NCI-H1105 (cell line): ENCODE measurements around the gene TSPY4.
"Not testable (repeated sequence)": the region's sequence is repeated elsewhere in the genome, so short reads cannot be mapped to it uniquely, and the experiment has no call there.

ENCODE experiments used
- DNase-seq: peaks from one replicate; lab custom pipeline; 2025; lab: John Stamatoyannopoulos, UW

The TSPY4 gene, protein sequence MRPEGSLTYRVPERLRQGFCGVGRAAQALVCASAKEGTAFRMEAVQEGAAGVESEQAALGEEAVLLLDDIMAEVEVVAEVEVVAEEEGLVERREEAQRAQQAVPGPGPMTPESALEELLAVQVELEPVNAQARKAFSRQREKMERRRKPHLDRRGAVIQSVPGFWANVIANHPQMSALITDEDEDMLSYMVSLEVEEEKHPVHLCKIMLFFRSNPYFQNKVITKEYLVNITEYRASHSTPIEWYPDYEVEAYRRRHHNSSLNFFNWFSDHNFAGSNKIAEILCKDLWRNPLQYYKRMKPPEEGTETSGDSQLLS

DNA sequence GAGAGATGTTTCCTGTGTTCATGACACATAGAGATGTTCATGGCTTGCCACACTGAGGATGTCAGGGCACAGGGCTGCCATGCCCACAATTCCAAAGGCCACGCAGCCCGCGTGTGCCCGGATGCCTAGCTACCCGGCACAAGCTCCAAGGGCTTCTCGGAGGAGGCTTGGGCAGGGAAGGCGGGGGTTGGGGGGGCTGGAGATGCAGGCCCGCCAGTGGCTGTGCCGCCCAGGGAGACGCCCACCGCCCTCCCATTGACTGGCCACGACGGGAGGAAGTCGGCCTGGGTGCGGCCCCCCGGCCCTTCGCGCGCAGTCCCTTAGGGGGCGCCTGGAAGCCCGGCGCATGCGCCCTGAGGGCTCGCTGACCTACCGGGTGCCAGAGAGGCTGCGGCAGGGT lies at the start of gene TSPY4:
Gene TSPY4, plus strand, starts transcription at position 301 of the 400 bp plus-strand sequence. Its CDS starts 46 bp downstream, at position 347.
- DNase-seq = not testable (repeated sequence)

DNA sequence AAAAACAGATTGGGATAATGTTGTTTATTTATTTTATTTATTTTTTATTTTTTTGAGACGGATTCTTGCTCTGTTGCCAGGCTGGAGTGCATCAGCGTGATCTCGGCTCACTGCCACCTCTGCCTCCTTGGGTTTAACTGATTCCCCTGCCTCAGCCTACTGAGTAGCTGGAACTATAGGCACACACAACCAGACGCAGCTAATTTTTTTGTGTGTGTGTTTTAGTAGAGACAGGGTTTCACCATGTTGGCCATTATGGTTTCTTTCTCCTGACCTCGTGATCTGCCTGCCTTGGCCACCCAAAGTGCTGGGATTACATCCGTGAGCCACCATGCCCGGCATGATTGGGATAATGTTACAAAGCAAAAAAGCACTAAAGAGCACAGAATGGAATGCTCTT lies 16.3 kb upstream of the TSPY4 start:
- DNase-seq = no peak

DNA sequence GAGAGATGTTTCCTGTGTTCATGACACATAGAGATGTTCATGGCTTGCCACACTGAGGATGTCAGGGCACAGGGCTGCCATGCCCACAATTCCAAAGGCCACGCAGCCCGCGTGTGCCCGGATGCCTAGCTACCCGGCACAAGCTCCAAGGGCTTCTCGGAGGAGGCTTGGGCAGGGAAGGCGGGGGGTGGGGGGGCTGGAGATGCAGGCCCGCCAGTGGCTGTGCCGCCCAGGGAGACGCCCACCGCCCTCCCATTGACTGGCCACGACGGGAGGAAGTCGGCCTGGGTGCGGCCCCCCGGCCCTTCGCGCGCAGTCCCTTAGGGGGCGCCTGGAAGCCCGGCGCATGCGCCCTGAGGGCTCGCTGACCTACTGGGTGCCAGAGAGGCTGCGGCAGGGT lies 20.2 kb downstream of the TSPY4 start, which contains the start of gene TSPY8:
Gene TSPY8, plus strand, starts transcription at position 301 of the 400 bp plus-strand sequence. Its CDS starts 46 bp downstream, at position 347.
- DNase-seq = not testable (repeated sequence)
